HepG2 (cell line): ENCODE data around the gene DDRGK1. TPM values are rescaled to one million over a fixed set of nuclear protein-coding genes. Genes with fewer than 3 reads are reported as not detected.

ENCODE experiments used
- BCLAF1 ChIP-seq: fragments of 450-650 bp; IDR thresholded peaks from 2 replicates; pipeline ENCODE4 v1.6.1; 2017; ENCODE audit warnings: mild to moderate bottlenecking
- GPBP1L1 ChIP-seq: sonication (generic); formaldehyde crosslinking; IDR thresholded peaks from 2 replicates; pipeline ENCODE4 v1.5.0; 2020; ENCODE audit warnings: mild to moderate bottlenecking, missing genetic modification reagents
- KDM1A ChIP-seq: IDR thresholded peaks from 2 replicates; pipeline ENCODE4 v1.6.1; 2016; ENCODE audit warnings: missing compliant biosample characterization
- RBM22 ChIP-seq: fragments of 200-400 bp; formaldehyde crosslinking; optimal IDR thresholded peaks from 2 replicates; pipeline ENCODE3; 2017; ENCODE audit warnings: mild to moderate bottlenecking, low read length, moderate library complexity
- RFX1 ChIP-seq: fragments of 450-650 bp; IDR thresholded peaks from 2 replicates; pipeline ENCODE4 v1.6.1; 2017
- SETDB1 ChIP-seq: sonication (generic); formaldehyde crosslinking; IDR thresholded peaks from 2 replicates; pipeline ENCODE4 v1.5.1; 2020; ENCODE audit warnings: missing genetic modification reagents, mild to moderate bottlenecking, borderline replicate concordance
- SMARCC2 ChIP-seq: fragments of 450-650 bp; IDR thresholded peaks from 2 replicates; pipeline ENCODE4 v1.6.1; 2017; ENCODE audit warnings: antibody characterized with exemption, mild to moderate bottlenecking
- TEAD2 ChIP-seq: sonication (generic); formaldehyde crosslinking; IDR thresholded peaks from 2 replicates; pipeline ENCODE4 v1.9.0; 2021; ENCODE audit warnings: missing genetic modification reagents
- ZBTB26 ChIP-seq: IDR thresholded peaks from 2 replicates; pipeline ENCODE4 v1.6.1; 2016; ENCODE audit warnings: missing compliant biosample characterization, missing genetic modification reagents, borderline replicate concordance
- ZBTB38 ChIP-seq: sonication (generic); formaldehyde crosslinking; IDR thresholded peaks from 2 replicates; pipeline ENCODE4 v1.5.1; 2020; ENCODE audit warnings: mild to moderate bottlenecking, missing genetic modification reagents
- ZC3H13 ChIP-seq: sonication (generic); formaldehyde crosslinking; IDR thresholded peaks from 2 replicates; pipeline ENCODE4 v1.8.1; 2023; ENCODE audit warnings: mild to moderate bottlenecking, missing genetic modification reagents, moderate library complexity
- ZNF274 ChIP-seq: sonication (generic); formaldehyde crosslinking; IDR thresholded peaks from 2 replicates; pipeline ENCODE4 v1.5.1; 2020; ENCODE audit warnings: mild to moderate bottlenecking, missing genetic modification reagents
- ZNF296 ChIP-seq: sonication (generic); formaldehyde crosslinking; conservative IDR thresholded peaks from 2 replicates; pipeline ENCODE4 v1.5.0; 2020; ENCODE audit warnings: mild to moderate bottlenecking, missing genetic modification reagents
- ZNF570 ChIP-seq: sonication (generic); formaldehyde crosslinking; IDR thresholded peaks from 2 replicates; pipeline ENCODE4 v1.4.0; 2020; ENCODE audit warnings: mild to moderate bottlenecking, missing genetic modification reagents, borderline replicate concordance
- ZNF7 ChIP-seq: IDR thresholded peaks from 2 replicates; pipeline ENCODE4 v1.6.1; 2016; ENCODE audit warnings: missing biosample characterization, missing genetic modification reagents
- ZNF746 ChIP-seq: sonication (generic); formaldehyde crosslinking; IDR thresholded peaks from 2 replicates; pipeline ENCODE4 v1.8.0; 2022; ENCODE audit warnings: mild to moderate bottlenecking, missing genetic modification reagents
- ZNF780A ChIP-seq: sonication (generic); formaldehyde crosslinking; IDR thresholded peaks from 2 replicates; pipeline ENCODE4 v1.8.0; 2022; ENCODE audit warnings: mild to moderate bottlenecking, missing genetic modification reagents, moderate library complexity
- polyA plus RNA-seq, 8 experiments: library from polyadenylated mRNA; depleted of rRNA in 3 of 8; stranded (reverse) in 7 of 8; unstranded in 1 of 8; fragments of >200 nt; fragmentation: Illumina TruSeq in 4 of 8; extraction: Trizol in 4 of 8; gene quantifications; 2 replicates each; pipeline versions ENCODE4 v1.2.1 to v1.2.3, GENCODE V29; 2011 to 2016; ENCODE audit warnings: low read depth in 4 of 8, missing spikeins in 1 of 8, mixed read lengths in 1 of 8; ENCODE audit not compliant: insufficient read depth in 1 of 8
- total RNA-seq, 5 experiments: library from RNA; depleted of rRNA; stranded (reverse); fragments of >200 nt; fragmentation: Illumina TruSeq; extraction: Trizol; gene quantifications; 2 replicates each; pipeline ENCODE4 v1.2.3, GENCODE V29; 2016; ENCODE audit warnings: low read depth in 1 of 5
- TF ChIP-seq, protein P1 (sequence below), 2 experiments: sonication (generic) in 1 of 2; formaldehyde crosslinking in 1 of 2; IDR thresholded peaks; 2 replicates each; pipeline versions ENCODE4 v1.5.1 to v1.6.1; 2011 to 2020; ENCODE audit warnings: borderline replicate concordance in 1 of 2, low read depth in 1 of 2, low read length in 1 of 2, mild to moderate bottlenecking in 1 of 2, missing genetic modification reagents in 1 of 2, moderate library complexity in 1 of 2
- TF ChIP-seq, protein P2 (sequence below): sonication (generic); formaldehyde crosslinking; IDR thresholded peaks from 2 replicates; pipeline ENCODE4 v1.4.0; 2020; ENCODE audit warnings: mild to moderate bottlenecking, missing genetic modification reagents, borderline replicate concordance

Gene DDRGK1
- total and polyA plus RNA-seq, 2 of the 13 experiments (the other 11 are each of a cell fraction or from before 2014, with no cell fraction given) = 96.7 to 149 TPM

- TF ChIP-seq ZNF7 (CRISPR knock-in tag) (no peak), RBM22 (peak; percentile 87), SETDB1 (0 out of 2 replicates have a peak, but pooled peaks have one; percentile 5), ZNF780A (CRISPR knock-in tag) (peak; percentile 78; the same call in 1 of the 2 replicates), ZNF274 (CRISPR knock-in tag) (peak; percentile 90; the same call in 1 of the 2 replicates), ZC3H13 (CRISPR knock-in tag) (no peak), ZNF570 (CRISPR knock-in tag) (no peak), ZNF296 (CRISPR knock-in tag) (no peak), ZNF746 (CRISPR knock-in tag) (peak; percentile 97; the same call in 1 of the 2 replicates), SMARCC2 (peak; percentile 81; the same call in 1 of the 2 replicates), KDM1A (peak; percentile 60), GPBP1L1 (no peak), RFX1 (no peak), TEAD2 (CRISPR knock-in tag) (no peak), ZBTB26 (CRISPR knock-in tag) (peak; percentile 88; the same call in 1 of the 2 replicates), ZBTB38 (CRISPR knock-in tag) (peak; percentile 99), BCLAF1 (no peak)
- TF ChIP-seq, protein P1, sequence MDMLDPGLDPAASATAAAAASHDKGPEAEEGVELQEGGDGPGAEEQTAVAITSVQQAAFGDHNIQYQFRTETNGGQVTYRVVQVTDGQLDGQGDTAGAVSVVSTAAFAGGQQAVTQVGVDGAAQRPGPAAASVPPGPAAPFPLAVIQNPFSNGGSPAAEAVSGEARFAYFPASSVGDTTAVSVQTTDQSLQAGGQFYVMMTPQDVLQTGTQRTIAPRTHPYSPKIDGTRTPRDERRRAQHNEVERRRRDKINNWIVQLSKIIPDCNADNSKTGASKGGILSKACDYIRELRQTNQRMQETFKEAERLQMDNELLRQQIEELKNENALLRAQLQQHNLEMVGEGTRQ (IDR thresholded peaks at IDR 0.05; ENCODE audit: low read depth, low read length) = no peak
- TF ChIP-seq, protein P1 (CRISPR knock-in tag; IDR thresholded peaks at IDR 0.05; ENCODE audit: borderline replicate concordance) = no peak; the same call in 1 of the 2 replicates
- TF ChIP-seq, protein P2, sequence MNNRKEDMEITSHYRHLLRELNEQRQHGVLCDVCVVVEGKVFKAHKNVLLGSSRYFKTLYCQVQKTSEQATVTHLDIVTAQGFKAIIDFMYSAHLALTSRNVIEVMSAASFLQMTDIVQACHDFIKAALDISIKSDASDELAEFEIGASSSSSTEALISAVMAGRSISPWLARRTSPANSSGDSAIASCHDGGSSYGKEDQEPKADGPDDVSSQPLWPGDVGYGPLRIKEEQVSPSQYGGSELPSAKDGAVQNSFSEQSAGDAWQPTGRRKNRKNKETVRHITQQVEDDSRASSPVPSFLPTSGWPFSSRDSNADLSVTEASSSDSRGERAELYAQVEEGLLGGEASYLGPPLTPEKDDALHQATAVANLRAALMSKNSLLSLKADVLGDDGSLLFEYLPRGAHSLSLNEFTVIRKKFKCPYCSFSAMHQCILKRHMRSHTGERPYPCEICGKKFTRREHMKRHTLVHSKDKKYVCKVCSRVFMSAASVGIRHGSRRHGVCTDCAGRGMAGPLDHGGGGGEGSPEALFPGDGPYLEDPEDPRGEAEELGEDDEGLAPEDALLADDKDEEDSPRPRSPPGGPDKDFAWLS (CRISPR knock-in tag) = peak; percentile 98; the same call in 1 of the 2 replicates
These were observed 18.4 kb upstream of the DDRGK1 start (continued) for GRCh38 chr20:3222635-3223600.
